ENCODE measurements around the gene TIGD1.

DNA sequence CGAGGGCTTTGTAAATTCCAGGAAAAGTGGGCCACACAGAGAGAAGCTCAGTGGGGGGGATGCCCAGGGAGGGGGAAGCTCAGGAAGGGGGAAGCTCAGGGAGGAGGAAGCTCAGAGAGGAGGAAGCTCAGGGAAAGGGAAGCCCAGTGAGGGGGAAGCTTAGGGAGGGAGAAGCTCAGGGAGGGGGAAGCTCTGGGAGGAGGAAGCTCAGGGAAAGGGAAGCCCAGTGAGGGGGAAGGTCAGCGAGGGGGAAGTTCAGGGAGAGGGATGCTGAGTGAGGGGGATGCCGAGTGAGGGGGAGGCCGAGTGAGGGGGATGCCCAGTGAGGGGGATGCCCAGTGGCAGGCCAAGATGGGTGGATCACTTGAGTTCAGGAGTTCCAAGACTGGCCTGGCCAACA, 11.7 kb downstream of the TIGD1 start:
- TF ChIP-seq, protein P1, sequence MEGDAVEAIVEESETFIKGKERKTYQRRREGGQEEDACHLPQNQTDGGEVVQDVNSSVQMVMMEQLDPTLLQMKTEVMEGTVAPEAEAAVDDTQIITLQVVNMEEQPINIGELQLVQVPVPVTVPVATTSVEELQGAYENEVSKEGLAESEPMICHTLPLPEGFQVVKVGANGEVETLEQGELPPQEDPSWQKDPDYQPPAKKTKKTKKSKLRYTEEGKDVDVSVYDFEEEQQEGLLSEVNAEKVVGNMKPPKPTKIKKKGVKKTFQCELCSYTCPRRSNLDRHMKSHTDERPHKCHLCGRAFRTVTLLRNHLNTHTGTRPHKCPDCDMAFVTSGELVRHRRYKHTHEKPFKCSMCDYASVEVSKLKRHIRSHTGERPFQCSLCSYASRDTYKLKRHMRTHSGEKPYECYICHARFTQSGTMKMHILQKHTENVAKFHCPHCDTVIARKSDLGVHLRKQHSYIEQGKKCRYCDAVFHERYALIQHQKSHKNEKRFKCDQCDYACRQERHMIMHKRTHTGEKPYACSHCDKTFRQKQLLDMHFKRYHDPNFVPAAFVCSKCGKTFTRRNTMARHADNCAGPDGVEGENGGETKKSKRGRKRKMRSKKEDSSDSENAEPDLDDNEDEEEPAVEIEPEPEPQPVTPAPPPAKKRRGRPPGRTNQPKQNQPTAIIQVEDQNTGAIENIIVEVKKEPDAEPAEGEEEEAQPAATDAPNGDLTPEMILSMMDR (optimal IDR thresholded peaks at IDR 0.05 in 1 of 3, IDR thresholded peaks at IDR 0.05 in 1 of 3, conservative IDR thresholded peaks at IDR 0.05 in 1 of 3; ENCODE audit: extremely low read depth in 1 of 3, insufficient read depth in 2 of 3, low read length in 3 of 3), result no peak
- no peak for TF ChIP-seq EZH2 (IDR thresholded peaks at IDR 0.05; ENCODE audit: low read length)

All from keratinocyte (primary cell).